ENCODE data around the gene SNX33.

SNX33 gene

DNA sequence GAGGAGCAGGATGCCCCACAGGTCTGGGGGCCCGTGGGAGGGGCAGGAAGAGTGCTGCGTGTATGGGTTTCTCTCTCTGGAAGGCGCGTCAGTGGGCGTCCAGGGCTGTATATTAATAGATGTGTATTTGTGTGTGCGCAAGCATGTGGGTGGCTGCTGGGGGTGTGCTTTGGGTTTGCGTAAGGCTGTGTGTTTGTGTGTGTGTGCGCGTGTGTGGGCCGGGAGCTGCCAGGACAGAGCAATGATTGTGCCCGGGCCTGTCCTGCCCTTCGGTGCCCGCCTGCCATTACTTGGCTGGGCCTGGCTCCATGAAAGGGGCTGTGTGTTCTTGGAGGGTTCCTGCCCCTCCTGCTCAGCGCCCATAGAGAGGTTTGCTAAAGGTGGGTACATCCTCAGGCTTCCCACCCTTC lies 48.6 kb downstream of the SNX33 start:
- no peak for TF ChIP-seq CTCF (IDR thresholded peaks at IDR 0.05)

GRCh38 chr15:75696854-75697259 lies 49.1 kb downstream of the SNX33 start:
- TF ChIP-seq CTCF (IDR thresholded peaks at IDR 0.05) = no peak

GRCh38 chr15:75697523-75697922 lies 49.8 kb downstream of the SNX33 start:
- TF ChIP-seq CTCF (IDR thresholded peaks at IDR 0.05) = no peak

DNA sequence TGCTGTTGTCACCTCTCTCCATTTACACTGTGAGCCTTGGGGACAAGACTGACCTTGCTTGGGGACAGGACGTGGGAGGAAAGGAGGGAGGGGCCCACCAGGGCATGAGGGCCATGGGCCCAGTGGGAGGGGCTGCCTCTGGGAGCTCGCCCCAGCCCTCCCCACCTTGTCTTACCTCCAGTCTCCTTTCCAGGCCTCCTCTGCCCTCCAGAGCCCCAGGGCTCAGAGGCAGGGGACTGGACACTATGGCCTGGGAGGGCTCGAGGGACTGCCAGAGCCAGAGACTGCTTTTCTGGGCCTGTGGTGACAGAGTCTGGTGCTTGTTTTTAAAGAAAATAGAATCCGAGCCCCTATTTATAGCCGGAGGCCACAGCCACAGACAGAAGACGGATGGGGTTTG lies 54.7 kb downstream of the SNX33 start:
- no peak for TF ChIP-seq CTCF (IDR thresholded peaks at IDR 0.05)

- no peak for TF ChIP-seq CTCF (IDR thresholded peaks at IDR 0.05)
Observed at GRCh38 chr15:75704263-75704615, 56.5 kb downstream of the SNX33 start.

- TF ChIP-seq CTCF (IDR thresholded peaks at IDR 0.05) = no peak
Observed at GRCh38 chr15:75704618-75705017, 56.9 kb downstream of the SNX33 start.

DNA sequence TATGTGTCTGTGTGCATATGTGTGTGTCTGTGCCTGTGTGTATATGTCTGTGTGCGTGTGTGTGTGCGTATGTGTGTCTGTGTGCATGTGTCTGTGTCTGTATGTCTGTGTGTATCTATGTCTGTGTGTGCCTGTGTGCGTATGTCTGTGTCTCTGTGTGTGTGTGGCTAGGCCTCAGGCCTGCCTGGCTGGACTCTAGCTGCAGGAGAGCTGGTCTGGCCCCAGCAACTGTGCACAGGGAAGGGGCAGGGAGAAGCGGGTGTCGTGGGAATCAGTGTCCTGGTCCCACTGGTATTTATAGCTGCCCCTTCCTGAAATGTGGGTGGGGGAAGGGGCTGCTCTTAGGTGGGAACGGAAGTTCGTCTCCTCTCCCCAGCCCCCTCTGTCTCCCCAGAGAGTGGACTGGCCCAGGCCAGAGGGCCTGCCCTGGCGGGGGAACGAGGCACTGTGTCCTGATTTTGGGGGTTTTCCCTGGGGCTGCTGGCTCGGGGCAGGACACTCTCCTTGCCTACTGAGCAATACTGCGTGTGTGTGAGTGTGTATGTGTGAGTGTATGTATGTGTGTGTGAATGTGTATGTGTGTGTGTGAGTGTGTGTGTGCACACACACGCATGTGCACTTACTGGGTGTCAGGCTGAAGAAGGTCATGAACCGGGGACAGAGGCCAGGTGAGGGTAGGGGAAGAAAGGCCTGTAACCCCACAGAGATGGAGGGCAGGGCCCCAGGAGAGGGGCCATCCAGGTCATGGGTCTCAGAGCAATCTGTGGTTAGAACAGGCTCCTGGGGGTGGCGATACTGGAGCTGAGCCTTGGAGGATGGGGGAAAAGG lies 58.4 kb downstream of the SNX33 start:
- no peak for TF ChIP-seq CTCF (IDR thresholded peaks at IDR 0.05)

- TF ChIP-seq CTCF (IDR thresholded peaks at IDR 0.05) = no peak
Observed at GRCh38 chr15:75706682-75706954, 58.9 kb downstream of the SNX33 start.

Data from LNCAP (cell line).